CD4-positive, alpha-beta T cell (primary cell): ENCODE measurements around the gene SLC11A1. TPM values are rescaled to one million over a fixed set of nuclear protein-coding genes. Genes with fewer than 3 reads are reported as not detected.

Experiments
- ATAC-seq: fragments of 200-7000 bp; cut with Tn5 transposase; one replicate; pipeline ENCODE4 v1.10.0; 2022; ENCODE audit warnings: mild to moderate bottlenecking; ENCODE audit not compliant: poor library complexity
- CTCF ChIA-PET: fragments of 350-600 bp; sonication (Branson Sonifier 250); formaldehyde crosslinking; loops from one replicate; lab custom pipeline; 2021; ENCODE audit warnings: antibody characterized with exemption, inconsistent platforms; lab: Charles Lee
- POLR2A ChIA-PET: fragments of 350-600 bp; sonication (Branson Sonifier 250); formaldehyde crosslinking; loops from one replicate; lab custom pipeline; 2021; ENCODE audit warnings: antibody characterized with exemption, inconsistent platforms; lab: Charles Lee
- DNase-seq, 14 experiments: peaks; one replicate each; pipeline ENCODE4 v3.0.0-alpha.2; 2013 to 2020; ENCODE audit warnings: mixed read lengths in 2 of 14
- H3K27ac ChIP-seq, 2 donors: one replicate each; pipeline versions ENCODE4 v1.5.1 to v1.7.0; 2013; ENCODE audit warnings: low read length in 2 of 2, low read depth in 1 of 2, mild to moderate bottlenecking in 1 of 2
- H3K27me3 ChIP-seq, 2 experiments: 1 replicate in 1 of 2; 2 replicates in 1 of 2; pipeline versions ENCODE4 v1.6.1 to v1.7.0; 2013; ENCODE audit warnings: low read length in 2 of 2, control low read depth in 1 of 2, mild to moderate bottlenecking in 1 of 2, moderate library complexity in 1 of 2; ENCODE audit not compliant: insufficient read depth in 2 of 2, control insufficient read depth in 1 of 2
- H3K36me3 ChIP-seq: one replicate; pipeline ENCODE4 v1.6.1; 2013; ENCODE audit warnings: low read length, control low read depth; ENCODE audit not compliant: insufficient read depth
- H3K4me1 ChIP-seq: one replicate; pipeline ENCODE4 v1.6.1; 2013; ENCODE audit warnings: low read length, control low read depth; ENCODE audit not compliant: insufficient read depth
- H3K4me3 ChIP-seq: one replicate; pipeline ENCODE4 v1.5.1; 2013; ENCODE audit warnings: mild to moderate bottlenecking, low read length, moderate library complexity
- H3K9me3 ChIP-seq, 2 experiments: 1 replicate in 1 of 2; 2 replicates in 1 of 2; pipeline versions ENCODE4 v1.6.1 to v1.7.0; 2013; ENCODE audit warnings: low read length in 2 of 2, mild to moderate bottlenecking in 2 of 2, control low read depth in 1 of 2, moderate library complexity in 1 of 2; ENCODE audit not compliant: control insufficient read depth in 1 of 2, insufficient read depth in 1 of 2
- H3K27ac Mint-ChIP-seq: one replicate; pipeline ENCODE4 v1.8.0; 2020; ENCODE audit warnings: mixed read lengths
- H3K27me3 Mint-ChIP-seq: one replicate; pipeline ENCODE4 v1.8.0; 2021; ENCODE audit warnings: mixed read lengths
- H3K36me3 Mint-ChIP-seq: one replicate; pipeline ENCODE4 v1.8.0; 2021; ENCODE audit warnings: low read depth, mixed read lengths
- H3K4me1 Mint-ChIP-seq: one replicate; pipeline ENCODE4 v1.8.0; 2021; ENCODE audit warnings: low read depth, mixed read lengths
- H3K4me3 Mint-ChIP-seq: one replicate; pipeline ENCODE4 v1.8.0; 2020; ENCODE audit warnings: mild to moderate bottlenecking, mixed read lengths
- H3K9me3 Mint-ChIP-seq: one replicate; pipeline ENCODE4 v1.8.0; 2020; ENCODE audit warnings: mixed read lengths
- intact Hi-C, 2 experiments: fragments of 100-400 bp; cut with DNase I in 1 of 2; cut with micrococcal nuclease in 1 of 2; formaldehyde crosslinking; loops; one replicate each; pipeline versions ENCODE4 v1.15.1 to v1.9.0; 2023 to 2025; cut with DNase I, micrococcal nuclease
- total RNA-seq, 174 experiments: library from RNA in 2 of 174; stranded (reverse) in 2 of 174; gene quantifications; one replicate each; pipeline ENCODE4 v1.2.3 and lab custom pipeline; 2021 to 2026
- TF ChIP-seq, protein P1 (sequence below): fragments of 200-600 bp; IDR thresholded peaks from one replicate; pipeline ENCODE4 v1.8.0; 2022; ENCODE audit warnings: antibody characterized with exemption, mild to moderate bottlenecking

SLC11A1 gene
- total RNA-seq, 2 experiments from 2014 or later = 4.9 to 6.3 TPM

DNA sequence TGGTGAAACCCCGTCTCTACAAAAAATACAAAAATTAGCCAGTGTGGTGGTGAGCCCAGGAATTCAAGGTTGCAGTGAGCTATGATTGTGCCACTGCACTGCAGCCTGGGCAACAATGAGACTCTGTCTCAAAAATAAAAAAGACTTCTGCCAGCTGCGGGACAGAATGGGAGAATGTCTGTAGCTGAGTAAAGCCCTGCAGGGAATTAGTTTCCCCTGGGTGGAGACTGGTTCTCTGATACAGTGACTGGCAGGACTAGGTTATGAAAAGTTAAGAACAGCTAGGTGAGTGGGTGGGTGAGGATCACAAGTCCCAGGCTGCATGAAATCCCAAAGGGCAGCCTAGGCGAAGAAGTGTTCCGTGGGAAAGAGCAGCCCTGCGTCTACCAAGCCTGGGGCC, 39.2 kb upstream of the SLC11A1 start:
- no peaks in the 10 kb centered on the region for H3K27me3 ChIP-seq
- DNase-seq (no peak), ATAC-seq (no peak)
- no peak overlapping the region for H3K4me3 ChIP-seq
- TF ChIP-seq, protein P1, sequence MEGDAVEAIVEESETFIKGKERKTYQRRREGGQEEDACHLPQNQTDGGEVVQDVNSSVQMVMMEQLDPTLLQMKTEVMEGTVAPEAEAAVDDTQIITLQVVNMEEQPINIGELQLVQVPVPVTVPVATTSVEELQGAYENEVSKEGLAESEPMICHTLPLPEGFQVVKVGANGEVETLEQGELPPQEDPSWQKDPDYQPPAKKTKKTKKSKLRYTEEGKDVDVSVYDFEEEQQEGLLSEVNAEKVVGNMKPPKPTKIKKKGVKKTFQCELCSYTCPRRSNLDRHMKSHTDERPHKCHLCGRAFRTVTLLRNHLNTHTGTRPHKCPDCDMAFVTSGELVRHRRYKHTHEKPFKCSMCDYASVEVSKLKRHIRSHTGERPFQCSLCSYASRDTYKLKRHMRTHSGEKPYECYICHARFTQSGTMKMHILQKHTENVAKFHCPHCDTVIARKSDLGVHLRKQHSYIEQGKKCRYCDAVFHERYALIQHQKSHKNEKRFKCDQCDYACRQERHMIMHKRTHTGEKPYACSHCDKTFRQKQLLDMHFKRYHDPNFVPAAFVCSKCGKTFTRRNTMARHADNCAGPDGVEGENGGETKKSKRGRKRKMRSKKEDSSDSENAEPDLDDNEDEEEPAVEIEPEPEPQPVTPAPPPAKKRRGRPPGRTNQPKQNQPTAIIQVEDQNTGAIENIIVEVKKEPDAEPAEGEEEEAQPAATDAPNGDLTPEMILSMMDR = no peak
- CTCF ChIA-PET = no interaction called here
- H3K9me3 ChIP-seq = no peaks in the 10 kb centered on the region
- intact Hi-C loops = no loop called here
- Mint-ChIP-seq H3K27me3 (no peaks in the 10 kb centered on the region), H3K27ac (no peak overlapping the region), H3K4me3 (no peak overlapping the region), H3K36me3 (no peaks in the 10 kb centered on the region), H3K4me1 (no peaks in the 10 kb centered on the region), H3K9me3 (no peaks in the 10 kb centered on the region)
- POLR2A ChIA-PET = no interaction called here
- H3K27ac ChIP-seq = no peak overlapping the region
- no peaks in the 10 kb centered on the region for H3K4me1 ChIP-seq
- no peaks in the 10 kb centered on the region for H3K36me3 ChIP-seq

DNA sequence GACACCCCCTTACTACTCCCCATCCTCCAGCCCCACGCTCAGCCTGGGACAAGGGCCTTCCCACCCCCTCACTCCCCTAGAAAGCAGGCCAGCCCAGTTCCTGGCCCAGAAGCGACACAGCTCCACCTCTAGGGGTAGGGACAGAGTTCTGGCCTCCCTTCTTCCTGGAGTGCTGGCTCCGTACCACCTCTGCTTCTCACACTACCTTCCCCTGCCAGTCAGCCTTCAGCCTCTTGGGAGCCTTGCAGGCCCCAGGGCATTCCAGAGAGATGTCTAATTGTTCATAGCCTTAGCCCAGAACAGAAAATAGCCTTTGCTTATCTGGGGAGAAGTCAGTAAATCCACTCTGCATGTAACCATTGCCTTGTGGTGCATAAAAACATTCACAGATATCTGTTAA, 38.5 kb upstream of the SLC11A1 start:
- H3K36me3 ChIP-seq = no peaks in the 10 kb centered on the region
- TF ChIP-seq, protein P1 = no peak
- H3K4me1 ChIP-seq = no peaks in the 10 kb centered on the region
- H3K9me3 ChIP-seq = no peaks in the 10 kb centered on the region
- ChIA-PET POLR2A (no interaction called here), CTCF (no interaction called here)
- ATAC-seq (no peak), DNase-seq (no peak)
- no peaks in the 10 kb centered on the region for H3K27me3 ChIP-seq
- H3K9me3 Mint-ChIP-seq = no peaks in the 10 kb centered on the region
- H3K4me3 Mint-ChIP-seq = no peak overlapping the region
- no peak overlapping the region for H3K4me3 ChIP-seq
- intact Hi-C loops = no loop called here
- H3K27me3 Mint-ChIP-seq = no peaks in the 10 kb centered on the region
- no peak overlapping the region for H3K27ac Mint-ChIP-seq
- no peak overlapping the region for H3K27ac ChIP-seq
- H3K36me3 Mint-ChIP-seq = no peaks in the 10 kb centered on the region
- H3K4me1 Mint-ChIP-seq = no peaks in the 10 kb centered on the region

DNA sequence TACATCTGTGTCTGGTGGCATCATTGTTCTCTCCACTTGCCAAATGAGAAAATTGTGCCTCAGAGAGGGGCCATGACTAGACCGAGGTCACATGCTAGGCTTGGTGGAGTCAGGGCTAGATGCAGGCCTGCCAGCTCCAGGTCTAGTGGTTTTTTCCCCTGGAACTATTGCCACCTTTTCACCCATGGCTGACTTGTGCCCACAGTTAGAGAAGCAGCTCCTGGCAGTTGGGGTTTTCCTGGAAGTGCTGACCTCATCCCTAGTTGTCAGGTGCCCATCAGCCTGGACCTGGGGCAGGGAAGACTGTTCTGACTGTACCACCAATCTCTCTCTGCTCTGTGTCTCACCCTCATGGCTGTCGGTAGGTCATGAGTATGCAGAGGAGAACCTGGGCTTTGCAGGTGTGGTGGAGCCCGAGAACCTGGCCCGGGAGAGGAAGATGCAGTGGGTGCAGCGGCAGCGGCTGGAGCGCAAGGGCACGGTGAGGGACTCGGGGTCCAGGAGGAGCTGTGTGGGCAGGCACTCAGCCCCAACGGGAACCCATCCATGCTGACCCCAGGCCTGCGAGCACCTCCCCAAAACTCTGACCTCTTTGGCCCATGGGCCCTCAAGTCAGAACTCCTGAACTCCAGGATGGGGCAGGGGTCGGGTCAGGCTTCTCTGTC, 37.9 kb upstream of the SLC11A1 start:
- H3K36me3 Mint-ChIP-seq = no peaks in the 10 kb centered on the region
- Histone ChIP-seq H3K4me3 (no peak overlapping the region), H3K9me3 (no peaks in the 10 kb centered on the region), H3K36me3 (no peaks in the 10 kb centered on the region), H3K4me1 (no peaks in the 10 kb centered on the region), H3K27ac (no peak overlapping the region), H3K27me3 (no peaks in the 10 kb centered on the region)
- H3K27me3 Mint-ChIP-seq = no peaks in the 10 kb centered on the region
- ChIA-PET CTCF (no interaction called here), POLR2A (no interaction called here)
- intact Hi-C loops = no loop called here
- ATAC-seq = no peak
- H3K4me3 Mint-ChIP-seq = no peak overlapping the region
- TF ChIP-seq, protein P1 = no peak
- no peaks in the 10 kb centered on the region for H3K4me1 Mint-ChIP-seq
- no peak for DNase-seq
- no peak overlapping the region for H3K27ac Mint-ChIP-seq
- no peaks in the 10 kb centered on the region for H3K9me3 Mint-ChIP-seq
